Mesendoderm (in vitro differentiated cells): ENCODE data around the gene ZNF227.
"Not testable (repeated sequence)": the region's sequence is repeated elsewhere in the genome, so short reads cannot be mapped to it uniquely, and the experiment has no call there.

Experiments
- DNase-seq: peaks from one replicate; pipeline ENCODE4 v3.0.0; 2013
- H2AK5ac ChIP-seq: 2 replicates; pipeline ENCODE4 v1.6.1; 2013; ENCODE audit warnings: low read length, inconsistent platforms
- H2BK120ac ChIP-seq: 2 replicates; pipeline ENCODE4 v1.6.1; 2013; ENCODE audit warnings: low read depth, mild to moderate bottlenecking, low read length, moderate library complexity, mixed read lengths
- H2BK15ac ChIP-seq: replicated peaks from 2 replicates; pipeline ENCODE4 v1.6.1; 2013; ENCODE audit warnings: low read depth, mild to moderate bottlenecking, moderate library complexity
- H2BK5ac ChIP-seq: 2 replicates; pipeline ENCODE4 v1.6.1; 2013; ENCODE audit warnings: low read length, inconsistent platforms
- H3K18ac ChIP-seq: 2 replicates; pipeline ENCODE4 v1.6.1; 2013; ENCODE audit warnings: mild to moderate bottlenecking, low read length, mixed read lengths
- H3K23ac ChIP-seq: one replicate; pipeline ENCODE4 v1.6.1; 2013; ENCODE audit warnings: low read length
- H3K27ac ChIP-seq: 2 replicates; pipeline ENCODE4 v1.5.1; 2013; ENCODE audit warnings: low read depth, mild to moderate bottlenecking, inconsistent platforms, low read length, moderate library complexity
- H3K27me3 ChIP-seq: 2 replicates; pipeline ENCODE4 v1.6.1; 2013; ENCODE audit warnings: low read length, control low read depth, mild to moderate bottlenecking, inconsistent platforms; ENCODE audit not compliant: insufficient read depth, poor library complexity
- H3K36me3 ChIP-seq: 2 replicates; pipeline ENCODE4 v1.6.1; 2013; ENCODE audit warnings: low read length, inconsistent platforms; ENCODE audit not compliant: control insufficient read depth, insufficient read depth
- H3K4ac ChIP-seq: one replicate; pipeline ENCODE4 v1.6.1; 2013; ENCODE audit warnings: low read depth, mild to moderate bottlenecking, low read length, moderate library complexity
- H3K4me1 ChIP-seq: 2 replicates; pipeline ENCODE4 v1.6.1; 2013; ENCODE audit warnings: low read depth, low read length, inconsistent platforms; ENCODE audit not compliant: control insufficient read depth
- H3K4me2 ChIP-seq: 2 replicates; pipeline ENCODE4 v1.6.1; 2013; ENCODE audit warnings: low read length
- H3K4me3 ChIP-seq: 2 replicates; pipeline ENCODE4 v1.5.1; 2013; ENCODE audit warnings: mild to moderate bottlenecking, low read length
- H3K56ac ChIP-seq: one replicate; pipeline ENCODE4 v1.6.1; 2013; ENCODE audit warnings: low read length
- H3K79me1 ChIP-seq: 2 replicates; pipeline ENCODE4 v1.6.1; 2013; ENCODE audit warnings: low read length, inconsistent platforms
- H3K79me2 ChIP-seq: 2 replicates; pipeline ENCODE4 v1.6.1; 2013; ENCODE audit warnings: mild to moderate bottlenecking, low read length; ENCODE audit not compliant: control insufficient read depth, insufficient read depth
- H3K9ac ChIP-seq: 2 replicates; pipeline ENCODE4 v1.6.1; 2013; ENCODE audit warnings: low read length, inconsistent platforms
- H4K5ac ChIP-seq: one replicate; pipeline ENCODE4 v1.6.1; 2013; ENCODE audit warnings: low read length
- H4K8ac ChIP-seq: one replicate; pipeline ENCODE4 v1.6.1; 2013; ENCODE audit warnings: low read depth, mild to moderate bottlenecking, control low read depth, low read length, moderate library complexity
- WGBS: extraction: QIAGEN DNeasy Blood & Tissue Kit; methylation state at CpG from one replicate; pipeline ENCODE4 v1.1.7; 2013; ENCODE audit warnings: low lambda C conversion rate, missing lambda C conversion rate; ENCODE audit not compliant: insufficient coverage; ENCODE audit errors: extremely low coverage; 5-methylcytosine and 5-hydroxymethylcytosine counted together

The ZNF227 gene

GRCh38 chr19:44202470-44202869 is 9.9 kb upstream of the ZNF227 start:
- Histone ChIP-seq H3K79me1 (no peaks in the 10 kb centered on the region), H3K79me2 (no peaks in the 10 kb centered on the region), H4K8ac (no peak overlapping the region), H2BK120ac (no peak overlapping the region), H3K18ac (no peak overlapping the region), H4K5ac (no peak overlapping the region), H2BK15ac (no peak overlapping the region), H3K4me2 (no peak overlapping the region), H3K56ac (no peak overlapping the region), H2BK5ac (no peak overlapping the region), H3K23ac (no peak overlapping the region), H3K36me3 (no peaks in the 10 kb centered on the region), H3K4ac (no peak overlapping the region), H3K4me3 (no peak overlapping the region), H3K27me3 (no peaks in the 10 kb centered on the region), H3K9ac (no peak overlapping the region), H3K27ac (no peak overlapping the region), H2AK5ac (no peak overlapping the region), H3K4me1 (no peaks in the 10 kb centered on the region)
- no CpG with 5 or more reads among the region's 1 CpG for WGBS
- DNase-seq: no peak

GRCh38 chr19:44202974-44203373 is 9.4 kb upstream of the ZNF227 start:
- WGBS: no CpG with 5 or more reads among the region's 2 CpGs
- Histone ChIP-seq H3K18ac (no peak overlapping the region), H3K27ac (no peak overlapping the region), H3K4me1 (no peaks in the 10 kb centered on the region), H3K36me3 (no peaks in the 10 kb centered on the region), H2BK120ac (no peak overlapping the region), H3K56ac (no peak overlapping the region), H4K8ac (no peak overlapping the region), H3K79me1 (no peaks in the 10 kb centered on the region), H2BK15ac (no peak overlapping the region), H3K4me2 (no peak overlapping the region), H3K4ac (no peak overlapping the region), H3K27me3 (no peaks in the 10 kb centered on the region), H3K23ac (no peak overlapping the region), H2AK5ac (no peak overlapping the region), H4K5ac (no peak overlapping the region), H3K9ac (no peak overlapping the region), H2BK5ac (no peak overlapping the region), H3K79me2 (no peaks in the 10 kb centered on the region), H3K4me3 (no peak overlapping the region)
- DNase-seq: no peak

GRCh38 chr19:44203877-44204276 is 8.5 kb upstream of the ZNF227 start:
- not testable (repeated sequence) for H3K18ac ChIP-seq, H4K5ac ChIP-seq, H3K9ac ChIP-seq, H2BK5ac ChIP-seq, H3K27me3 ChIP-seq, H3K79me1 ChIP-seq, H3K36me3 ChIP-seq, H3K23ac ChIP-seq, H3K4me1 ChIP-seq, H3K56ac ChIP-seq, DNase-seq, H3K4ac ChIP-seq, H3K4me3 ChIP-seq, H3K79me2 ChIP-seq, H2AK5ac ChIP-seq, H2BK15ac ChIP-seq, H4K8ac ChIP-seq, H3K27ac ChIP-seq, H2BK120ac ChIP-seq, H3K4me2 ChIP-seq
- no CpG with 5 or more reads among the region's 31 CpGs for WGBS

- Histone ChIP-seq H3K27me3 (no peaks in the 10 kb centered on the region), H3K79me2 (no peaks in the 10 kb centered on the region), H2AK5ac (no peak overlapping the region), H3K27ac (no peak overlapping the region), H2BK120ac (no peak overlapping the region), H3K4me3 (no peak overlapping the region), H2BK5ac (no peak overlapping the region), H4K5ac (no peak overlapping the region), H3K56ac (no peak overlapping the region), H3K4ac (no peak overlapping the region), H3K4me1 (no peaks in the 10 kb centered on the region), H3K79me1 (no peaks in the 10 kb centered on the region), H3K18ac (no peak overlapping the region), H2BK15ac (no peak overlapping the region), H3K23ac (no peak overlapping the region), H4K8ac (no peak overlapping the region), H3K36me3 (no peaks in the 10 kb centered on the region), H3K4me2 (no peak overlapping the region), H3K9ac (no peak overlapping the region)
- DNase-seq: no peak
- WGBS: no CpG with 5 or more reads among the region's 2 CpGs
Measured at GRCh38 chr19:44204772-44205171, 7.6 kb upstream of the ZNF227 start.

- Histone ChIP-seq H3K4me2 (peak overlapping the region; percentile 63), H4K5ac (peak overlapping the region; percentile 86), H3K4me3 (peak overlapping the region; percentile 52), H2BK5ac (no peak overlapping the region), H3K4me1 (no peaks in the 10 kb centered on the region), H3K27me3 (no peaks in the 10 kb centered on the region), H3K9ac (peak overlapping the region; percentile 69), H3K79me1 (no peaks in the 10 kb centered on the region), H3K79me2 (no peaks in the 10 kb centered on the region), H4K8ac (peak overlapping the region; percentile 86), H3K23ac (no peak overlapping the region), H2AK5ac (no peak overlapping the region), H3K4ac (no peak overlapping the region), H2BK15ac (no peak overlapping the region), H3K56ac (peak overlapping the region; percentile 81), H2BK120ac (no peak overlapping the region), H3K18ac (peak overlapping the region; percentile 54), H3K27ac (peak overlapping the region; percentile 13), H3K36me3 (no peaks in the 10 kb centered on the region)
- DNase-seq: peak; percentile 97
- WGBS: no CpG with 5 or more reads among the region's 26 CpGs
Measured at GRCh38 chr19:44207126-44207803, 5.1 kb upstream of the ZNF227 start.

GRCh38 chr19:44212866-44213346 is 574 bp downstream of the ZNF227 start:
- Histone ChIP-seq H3K4me1 (no peaks in the 10 kb centered on the region), H3K56ac (peak overlapping the region; percentile 76), H2BK120ac (no peak overlapping the region), H3K79me1 (peaks cover 3% of the 10 kb centered on the region), H3K27me3 (no peaks in the 10 kb centered on the region), H3K27ac (no peak overlapping the region), H3K36me3 (peaks cover 2% of the 10 kb centered on the region), H4K5ac (no peak overlapping the region), H2BK15ac (no peak overlapping the region), H3K18ac (peak overlapping the region; percentile 92), H3K4me3 (peak overlapping the region; percentile 69), H2AK5ac (no peak overlapping the region), H3K79me2 (no peaks in the 10 kb centered on the region), H3K4me2 (peak overlapping the region; percentile 46), H3K23ac (no peak overlapping the region), H3K4ac (peak overlapping the region; percentile 31), H2BK5ac (no peak overlapping the region), H3K9ac (peak overlapping the region; percentile 62), H4K8ac (no peak overlapping the region)
- DNase-seq: peak; percentile 47
- whole genome bisulfite sequencing: no CpG with 5 or more reads among the region's 15 CpGs
